ENCODE results near the gene POLR1G.
A peak's percentile ranks its signal among the peaks of the same experiment; 100 is the strongest.

The POLR1G gene

GRCh38 chr19:45451131-45451849, 44.8 kb downstream of the POLR1G start:
- H3K27ac ChIP-seq: peak overlapping the region; percentile 91
- TF ChIP-seq CTCF (conservative IDR thresholded peaks at IDR 0.05): no peak

- TF ChIP-seq CTCF (conservative IDR thresholded peaks at IDR 0.05): no peak
- TF ChIP-seq ZFX (IDR thresholded peaks at IDR 0.05): no peak
- peak overlapping the region; percentile 91 for H3K27ac ChIP-seq
Observed at GRCh38 chr19:45451850-45452387, 45.5 kb downstream of the POLR1G start.

- TF ChIP-seq CTCF (conservative IDR thresholded peaks at IDR 0.05): no peak
- TF ChIP-seq ZFX (IDR thresholded peaks at IDR 0.05): no peak
- H3K27ac ChIP-seq: peak overlapping the region; percentile 46
Observed at GRCh38 chr19:45455707-45456499, 49.5 kb downstream of the POLR1G start.

GRCh38 chr19:45456500-45456815, 50.0 kb downstream of the POLR1G start:
- H3K27ac ChIP-seq: peak overlapping the region; percentile 46; the same call in 1 of the 2 replicates
- TF ChIP-seq ZFX (IDR thresholded peaks at IDR 0.05): no peak
- no peak for TF ChIP-seq CTCF (conservative IDR thresholded peaks at IDR 0.05)

- H3K27ac ChIP-seq: no peak overlapping the region
- no peak for TF ChIP-seq CTCF (conservative IDR thresholded peaks at IDR 0.05)
- TF ChIP-seq ZFX (IDR thresholded peaks at IDR 0.05): no peak
Observed at GRCh38 chr19:45457776-45458175, 51.3 kb downstream of the POLR1G start.

Data from C4-2B (cell line).